Progenitor cell of endocrine pancreas (in vitro differentiated cells): ENCODE results near the gene SNX21. TPM values are rescaled to one million over a fixed set of nuclear protein-coding genes. Genes with fewer than 3 reads are reported as not detected.
"Not testable (repeated sequence)": the region's sequence is repeated elsewhere in the genome, so short reads cannot be mapped to it uniquely, and the experiment has no call there.

ENCODE experiments used
- DNase-seq: peaks from one replicate; pipeline ENCODE4 v3.0.0; 2021; ENCODE audit warnings: low spot score; ENCODE audit not compliant: unreplicated experiment
- H3K27ac Mint-ChIP-seq: 2 replicates; pipeline ENCODE4 v1.8.0; 2021; ENCODE audit warnings: mild to moderate bottlenecking, moderate library complexity, mixed read lengths
- H3K27me3 Mint-ChIP-seq: 2 replicates; pipeline ENCODE4 v1.8.0; 2021; ENCODE audit warnings: mixed read lengths
- H3K36me3 Mint-ChIP-seq: 2 replicates; pipeline ENCODE4 v1.8.0; 2022; ENCODE audit warnings: mixed read lengths; ENCODE audit not compliant: insufficient read depth
- H3K4me1 Mint-ChIP-seq: 2 replicates; pipeline ENCODE4 v1.8.0; 2021; ENCODE audit warnings: low read depth, mixed read lengths
- H3K4me3 Mint-ChIP-seq: 2 replicates; pipeline ENCODE4 v1.8.0; 2021; ENCODE audit warnings: low read depth, mild to moderate bottlenecking, moderate library complexity, mixed read lengths
- H3K9me3 Mint-ChIP-seq: 2 replicates; pipeline ENCODE4 v1.8.0; 2021; ENCODE audit warnings: low read depth, mixed read lengths
- CTCF ChIP-seq: fragments of 200-600 bp; sonication (generic); IDR thresholded peaks from one replicate; pipeline ENCODE4 v1.5.0; 2021; ENCODE audit warnings: antibody characterized with exemption, mild to moderate bottlenecking; ENCODE audit not compliant: unreplicated experiment
- long read RNA-seq: library from polyadenylated mRNA; unstranded; transcript quantifications from one replicate; pipeline ENCODE4 v2.0.0, GENCODE V29; 2020
- total RNA-seq: library from RNA; stranded (reverse); gene quantifications from 2 replicates; pipeline ENCODE4 v1.2.1, GENCODE V29; 2021

Gene SNX21
- total RNA-seq: 12.2 and 13.1 TPM in 2 replicates
- long read RNA-seq, partial matches to known transcripts: 0 of 3 reads
- long read RNA-seq, other reads (novel, unspliced or antisense): 2 of 3 reads

GRCh38 chr20:45833030-45833882, at the start of gene SNX21:
TSS of gene SNX21 (plus strand) at chr20:45833799. CDS start at chr20:45833920, 121 bp downstream.
- Mint-ChIP-seq H3K9me3 (no peaks in the 10 kb centered on the region), H3K27me3 (peaks cover 3% of the 10 kb centered on the region), H3K36me3 (peaks cover 2% of the 10 kb centered on the region), H3K27ac (peak within 1 kb of the TSS; percentile 86), H3K4me1 (peaks cover 4% of the 10 kb centered on the region), H3K4me3 (peak within 1 kb of the TSS; percentile 68)
- DNase-seq: peak; percentile 59
- no peak for TF ChIP-seq CTCF

- H3K27me3 Mint-ChIP-seq: peaks cover 4% of the 10 kb centered on the region
- no peaks in the 10 kb centered on the region for H3K36me3 Mint-ChIP-seq
- TF ChIP-seq CTCF: no peak
- H3K27ac Mint-ChIP-seq: no peak overlapping the region
- peaks cover 10% of the 10 kb centered on the region for H3K4me1 Mint-ChIP-seq
- H3K4me3 Mint-ChIP-seq: no peak overlapping the region
- no peak for DNase-seq
- no peaks in the 10 kb centered on the region for H3K9me3 Mint-ChIP-seq
Observed at GRCh38 chr20:45788351-45788750, 45.2 kb upstream of the SNX21 start.

GRCh38 chr20:45792317-45793118, 41.1 kb upstream of the SNX21 start:
- Mint-ChIP-seq H3K27me3 (peaks cover 4% of the 10 kb centered on the region), H3K27ac (peak overlapping the region; percentile 85), H3K36me3 (peaks cover 11% of the 10 kb centered on the region), H3K4me1 (peaks cover 10% of the 10 kb centered on the region), H3K4me3 (peak overlapping the region; percentile 82), H3K9me3 (no peaks in the 10 kb centered on the region)
- no peak for TF ChIP-seq CTCF
- no peak for DNase-seq

GRCh38 chr20:45796337-45797065, 37.1 kb upstream of the SNX21 start:
- Mint-ChIP-seq H3K9me3 (no peaks in the 10 kb centered on the region), H3K27me3 (no peaks in the 10 kb centered on the region), H3K36me3 (peaks cover 12% of the 10 kb centered on the region), H3K4me1 (peaks cover 9% of the 10 kb centered on the region), H3K27ac (no peak overlapping the region), H3K4me3 (no peak overlapping the region)
- no peak for DNase-seq
- TF ChIP-seq CTCF: no peak

- not testable (repeated sequence) for H3K27me3 Mint-ChIP-seq, DNase-seq, H3K27ac Mint-ChIP-seq, H3K4me3 Mint-ChIP-seq, H3K4me1 Mint-ChIP-seq, H3K9me3 Mint-ChIP-seq
- peaks cover 15% of the 10 kb centered on the region for H3K36me3 Mint-ChIP-seq
Observed at GRCh38 chr20:45797510-45797909, 36.1 kb upstream of the SNX21 start.

- not testable (repeated sequence) for H3K4me1 Mint-ChIP-seq, H3K9me3 Mint-ChIP-seq, H3K4me3 Mint-ChIP-seq, H3K27ac Mint-ChIP-seq, DNase-seq, H3K27me3 Mint-ChIP-seq
- H3K36me3 Mint-ChIP-seq: peaks cover 15% of the 10 kb centered on the region
Observed at GRCh38 chr20:45797955-45798354, 35.6 kb upstream of the SNX21 start.
